Measurements from ENCODE around the gene GCSAM. TPM values are rescaled to one million over a fixed set of nuclear protein-coding genes. Genes with fewer than 3 reads are reported as not detected.

GCSAM gene
- polyA plus RNA-seq, 1 experiment, result not detected

DNA sequence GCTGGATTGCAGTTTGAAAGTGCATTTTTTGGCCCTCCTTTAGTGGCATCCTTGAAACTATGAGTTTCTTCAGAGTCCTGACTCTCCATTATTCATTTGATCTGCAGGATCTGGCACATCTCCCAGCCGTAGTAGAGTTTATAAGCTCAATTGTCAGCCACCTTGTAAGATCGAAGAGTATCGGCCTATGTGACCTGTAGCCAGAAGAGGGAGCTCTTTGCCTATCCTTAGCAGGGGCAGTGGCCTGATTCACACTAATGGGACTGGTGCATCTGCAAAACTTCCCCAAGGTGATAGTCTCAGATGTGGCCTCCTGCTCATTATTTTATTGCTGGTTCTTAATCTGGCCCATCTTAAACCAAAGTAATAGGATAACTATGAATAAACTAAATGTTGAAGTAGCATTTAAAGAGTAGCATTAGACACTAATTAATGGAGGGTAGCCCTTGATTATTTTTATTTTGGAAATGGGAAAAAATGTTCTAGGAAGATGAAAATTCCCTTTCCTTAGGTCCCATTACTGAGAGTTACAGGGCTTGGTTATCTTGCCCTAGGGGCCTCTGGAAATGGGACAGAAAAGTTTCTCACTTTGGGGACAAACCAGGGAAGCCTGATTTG lies 21.2 kb downstream of the GCSAM start:
- DNase-seq (ENCODE audit: low read depth, low spot score), result peak; percentile 32
- ChIA-PET POLR2A (interaction anchor here (0.5 to 0.6 kb wide), 2 partner anchors 59 to 282 kb away, joined by 3 to 4 read pairs; no protein-coding TSS in a partner anchor), CTCF (interaction anchor here (0.6 to 3.1 kb wide), 45 partner anchors 10 to 702 kb away, joined by 3 to 52 read pairs (median 4); partner anchors contain the start of genes CD200 and SLC9C1)
- Histone ChIP-seq H3K4me3 (ENCODE audit: low read depth, low read length) (no peak overlapping the region), H3K27me3 (ENCODE audit: control insufficient read depth, insufficient read depth, low read length) (no peaks in the 10 kb centered on the region), H3K27ac (ENCODE audit: low read depth, low read length) (no peak overlapping the region), H3K9me3 (ENCODE audit: control insufficient read depth, insufficient read depth, low read length) (no peaks in the 10 kb centered on the region)
- TF ChIP-seq CTCF (IDR thresholded peaks at IDR 0.05; ENCODE audit: low read depth, low read length), result peak; percentile 85

DNA sequence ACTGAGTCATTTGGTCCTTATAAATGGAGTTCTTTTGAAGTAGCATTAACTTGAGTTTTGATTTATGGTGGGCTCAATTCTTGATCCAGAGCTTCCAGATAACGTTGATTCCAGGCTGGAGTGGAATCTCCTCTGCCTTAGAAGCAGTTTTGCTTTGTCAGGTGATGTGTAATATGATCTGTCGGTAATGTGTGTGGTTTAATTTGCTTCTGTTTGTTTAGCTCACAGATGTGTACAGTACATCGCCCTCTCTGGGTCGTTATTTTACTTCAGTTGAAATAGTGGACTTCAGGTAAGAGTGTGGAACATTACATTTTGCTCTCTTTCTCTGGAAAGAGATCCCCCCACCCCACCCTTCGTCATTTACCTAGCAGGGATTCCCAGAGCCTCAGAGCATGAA lies 23.7 kb downstream of the GCSAM start:
- Histone ChIP-seq H3K4me3 (ENCODE audit: low read depth, low read length) (no peak overlapping the region), H3K27ac (ENCODE audit: low read depth, low read length) (no peak overlapping the region), H3K9me3 (ENCODE audit: control insufficient read depth, insufficient read depth, low read length) (no peaks in the 10 kb centered on the region), H3K27me3 (ENCODE audit: control insufficient read depth, insufficient read depth, low read length) (no peaks in the 10 kb centered on the region)
- CTCF ChIA-PET, result interaction anchor here (0.7 to 3.1 kb wide), 3 partner anchors 10 to 96 kb away, joined by 3 to 52 read pairs (median 3); no protein-coding TSS in a partner anchor
- no peak for TF ChIP-seq CTCF (IDR thresholded peaks at IDR 0.05; ENCODE audit: low read depth, low read length)
- no peak for DNase-seq (ENCODE audit: low read depth, low spot score)
- POLR2A ChIA-PET, result no interaction called here

- ChIA-PET CTCF (no interaction called here), POLR2A (no interaction called here)
- no peaks in the 10 kb centered on the region for H3K27me3 ChIP-seq (ENCODE audit: control insufficient read depth, insufficient read depth, low read length)
- no peak overlapping the region for H3K4me3 ChIP-seq (ENCODE audit: low read depth, low read length)
- DNase-seq (ENCODE audit: low read depth, low spot score), result no peak
- TF ChIP-seq CTCF (IDR thresholded peaks at IDR 0.05; ENCODE audit: low read depth, low read length), result no peak
- H3K9me3 ChIP-seq (ENCODE audit: control insufficient read depth, insufficient read depth, low read length), result no peaks in the 10 kb centered on the region
- H3K27ac ChIP-seq (ENCODE audit: low read depth, low read length), result no peak overlapping the region
These were observed 28.3 kb downstream of the GCSAM start for GRCh38 chr3:112104774-112105173.

DNA sequence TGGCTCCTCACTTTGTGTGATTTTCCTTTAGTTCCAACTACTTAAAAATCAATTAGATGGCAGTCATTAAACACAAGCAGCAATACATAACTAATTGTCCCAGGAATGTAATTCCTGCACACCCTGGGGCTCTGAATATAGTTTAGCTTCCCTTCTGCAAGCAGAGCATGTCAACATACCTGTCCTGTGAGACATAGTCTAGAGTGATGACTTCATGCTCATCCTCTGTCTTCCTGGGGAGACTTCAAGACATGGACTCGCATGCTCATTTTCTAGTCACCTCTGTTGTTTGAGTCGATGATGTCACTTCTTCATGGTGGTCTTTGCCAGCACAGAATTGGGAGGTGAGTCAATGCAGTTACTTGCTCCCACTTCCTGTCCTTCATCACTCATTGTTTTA lies 31.1 kb downstream of the GCSAM start:
- no peaks in the 10 kb centered on the region for H3K27me3 ChIP-seq (ENCODE audit: control insufficient read depth, insufficient read depth, low read length)
- peak; percentile 49 for DNase-seq (ENCODE audit: low read depth, low spot score)
- CTCF ChIA-PET, result interaction anchor here (7.5 kb wide), 1 partner anchor 9 kb away, joined by 52 read pairs; no protein-coding TSS in a partner anchor
- H3K9me3 ChIP-seq (ENCODE audit: control insufficient read depth, insufficient read depth, low read length), result no peaks in the 10 kb centered on the region
- H3K4me3 ChIP-seq (ENCODE audit: low read depth, low read length), result no peak overlapping the region
- no peak overlapping the region for H3K27ac ChIP-seq (ENCODE audit: low read depth, low read length)
- TF ChIP-seq CTCF (IDR thresholded peaks at IDR 0.05; ENCODE audit: low read depth, low read length), result no peak
- POLR2A ChIA-PET, result no interaction called here

DNA sequence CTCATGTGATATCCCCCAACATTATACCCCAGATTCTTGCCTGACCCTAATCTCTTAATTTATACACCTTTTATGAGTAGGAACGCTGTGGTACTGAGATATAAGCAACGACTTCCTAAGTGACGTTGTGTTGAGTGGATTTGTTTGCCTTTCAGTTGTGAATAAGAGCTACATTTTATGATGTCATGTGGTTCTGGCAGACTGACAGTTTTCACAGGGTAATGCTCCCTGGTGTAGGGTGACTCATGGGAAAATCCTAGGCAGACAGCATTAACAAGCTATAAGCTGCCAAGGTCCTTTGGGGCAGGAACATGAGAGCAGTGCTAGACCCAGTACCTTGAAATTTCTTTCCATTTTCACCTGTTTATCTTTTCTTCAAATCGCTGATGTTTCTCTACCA lies 35.7 kb downstream of the GCSAM start:
- CTCF ChIA-PET, result interaction anchor here (1.2 to 7.5 kb wide), 2 partner anchors 13 to 54 kb away, joined by 3 to 52 read pairs; no protein-coding TSS in a partner anchor
- no peaks in the 10 kb centered on the region for H3K27me3 ChIP-seq (ENCODE audit: control insufficient read depth, insufficient read depth, low read length)
- H3K4me3 ChIP-seq (ENCODE audit: low read depth, low read length), result no peak overlapping the region
- H3K27ac ChIP-seq (ENCODE audit: low read depth, low read length), result no peak overlapping the region
- no peak for TF ChIP-seq CTCF (IDR thresholded peaks at IDR 0.05; ENCODE audit: low read depth, low read length)
- DNase-seq (ENCODE audit: low read depth, low spot score), result peak; percentile 97
- no peaks in the 10 kb centered on the region for H3K9me3 ChIP-seq (ENCODE audit: control insufficient read depth, insufficient read depth, low read length)
- POLR2A ChIA-PET, result no interaction called here
